Heart right ventricle (tissue), 16 donors: ENCODE measurements around the gene ZNF621. TPM values are rescaled to one million over a fixed set of nuclear protein-coding genes. Genes with fewer than 3 reads are reported as not detected.

ENCODE experiments used
- ATAC-seq, 8 donors: fragments of 200-7000 bp; cut with Tn5 transposase; one replicate each; pipeline ENCODE4 v1.9.1; 2020; ENCODE audit warnings: mild to moderate bottlenecking in 8 of 8, moderate library complexity in 8 of 8, moderate number of reproducible peaks in 1 of 8
- DNase-seq, 2 donors: peaks; one replicate each; pipeline ENCODE4 v3.0.0-alpha.2; 2020
- H3K27ac ChIP-seq, 10 donors: fragments of 200-600 bp; sonication (generic) in 2 of 10; one replicate each; pipeline versions ENCODE4 v1.5.0 to v1.8.0; 2020 to 2022; ENCODE audit warnings: mild to moderate bottlenecking in 3 of 10
- H3K27me3 ChIP-seq, 7 donors: fragments of 200-600 bp; one replicate each; pipeline ENCODE4 v1.8.0; 2021 to 2022; ENCODE audit warnings: mild to moderate bottlenecking in 2 of 7
- H3K36me3 ChIP-seq, 9 donors: fragments of 200-600 bp; sonication (generic) in 1 of 9; one replicate each; pipeline versions ENCODE4 v1.5.0 to v1.8.0; 2020 to 2022; ENCODE audit warnings: mild to moderate bottlenecking in 2 of 9
- H3K4me1 ChIP-seq, 9 donors: fragments of 200-600 bp; sonication (generic) in 1 of 9; one replicate each; pipeline versions ENCODE4 v1.5.0 to v1.8.0; 2020 to 2022; ENCODE audit warnings: mild to moderate bottlenecking in 4 of 9
- H3K4me3 ChIP-seq, 10 donors: fragments of 200-600 bp; sonication (generic) in 2 of 10; one replicate each; pipeline versions ENCODE4 v1.5.0 to v1.8.0; 2020 to 2022; ENCODE audit warnings: mild to moderate bottlenecking in 7 of 10, moderate library complexity in 2 of 10
- H3K9me3 ChIP-seq, 11 donors: fragments of 200-600 bp in 10 of 11; sonication (generic) in 2 of 11; one replicate each; pipeline versions ENCODE4 v1.5.0 to v1.8.0; 2013 to 2022; ENCODE audit warnings: mild to moderate bottlenecking in 2 of 11, control low read depth in 1 of 11, moderate library complexity in 1 of 11
- CTCF ChIP-seq, 9 donors: fragments of 200-600 bp; sonication (generic) in 2 of 9; IDR thresholded peaks; one replicate each; pipeline versions ENCODE4 v1.5.0 to v1.8.0; 2021 to 2022; ENCODE audit warnings: antibody characterized with exemption in 9 of 9, mild to moderate bottlenecking in 5 of 9, moderate library complexity in 1 of 9
- WGBS, 2 donors: extraction: QIAGEN DNeasy Blood & Tissue Kit; methylation state at CpG; one replicate each; pipeline ENCODE4 v1.1.7; 2013; ENCODE audit warnings: inconsistent platforms in 1 of 2; 5-methylcytosine and 5-hydroxymethylcytosine counted together
- intact Hi-C, 10 donors: fragments of 100-400 bp; cut with DNase I; formaldehyde crosslinking; loops; one replicate each; pipeline versions ENCODE4 v1.11.1 to v1.14.2; 2022
- polyA plus RNA-seq, 2 donors: library from polyadenylated mRNA; stranded (reverse); fragments of 200-250 nt; gene quantifications; one replicate each; pipeline ENCODE4 v1.2.3, GENCODE V29; 2013
- total RNA-seq, 10 donors: library from RNA; stranded (reverse); fragmentation: NEBNext Ultra II Directional in 3 of 10; extraction: Animal tissue kit (Norgen Biotek cat#: 25700) in 3 of 10; gene quantifications; one replicate each; pipeline versions ENCODE4 v1.2.1 to v1.2.4, GENCODE V29; 2021 to 2023
- donor health status: Arrhythmogenic right ventricular cardiomyopathy.
- donor health status: ischemic (EF 13 %, LVEDD 7.1; RV severe dilation, severe dysfunction).
- donor health status: healthy with polysubstance abuse.
- donor health status: DM: no; HTN: yes; CAD: no.
- donor health status: DM: no; HTN: no; CAD: no.
- donor health status: ischemic (EF 25% LVEDD 6.9; RV normal size, moderate dysfunction).
- donor health status: ischemic (EF 25% LVEDD 5.7; RV mildly dilated, moderate dysfunction).
- donor health status: healthy.
- donor health status: DM: yes; HTN: yes; CAD: no.
- donor health status: Ischemic cardiomyopathy.
- donor health status: ischemic (EF 35%, LVEDD 5.7; RV mildly dilated, moderate dysfunction).
- donor health status: nonischemic (EF 11% LVEDD 7.7; RV severe dilation, severe dysfunction).
- donor health status: DM: yes; HTN: yes; CAD: no.
- donor health status: PGD.
- donor health status: ischemic (EF 29% LVEDD 5.4; RV normal size, mild dysfunction).
- donor health status: nonischemic (EF 23%, LVEDD 6.1; RV moderate dilation, normal function).

The ZNF621 gene
- total and polyA plus RNA-seq, 12 donors: 5.5 to 14.6 (median 10.5) TPM

- ATAC-seq: peak; percentile 91 to 97 (median 94)
- peak overlapping the region in 5 of 10 donors; percentile 8 to 26 (median 19) for H3K27ac ChIP-seq
These were observed 59.9 kb downstream of the ZNF621 start for GRCh38 chr3:40584625-40585189.

GRCh38 chr3:40585381-40586016 lies 60.7 kb downstream of the ZNF621 start:
- TF ChIP-seq CTCF (IDR thresholded peaks at IDR 0.05): no peak
- Histone ChIP-seq H3K27ac (peak overlapping the region in 3 of 10 donors; percentile 8 to 26 (median 19)), H3K4me3 (no peak overlapping the region), H3K9me3 (no peaks in the 10 kb centered on the region), H3K4me1 (peaks cover 0 to 29% (median 10%) of the 10 kb centered on the region in 9 donors), H3K27me3 (no peaks in the 10 kb centered on the region), H3K36me3 (no peaks in the 10 kb centered on the region)
- ATAC-seq (no peak), DNase-seq (no peak)
- intact Hi-C loops: loop anchor here in 8 of 10 donors (2.0 to 10.0 kb wide), 15 partner anchors 109 to 1299 kb away; no protein-coding TSS in a partner anchor
- 93 to 95% methylated on average over 6 of the region's 6 CpGs for WGBS, 2 donors

More at GRCh38 chr3:40584625-40585189, 59.9 kb downstream of the ZNF621 start:
- Histone ChIP-seq H3K4me3 (peak overlapping the region in 4 of 10 donors; percentile 6 to 30 (median 8)), H3K36me3 (no peaks in the 10 kb centered on the region), H3K9me3 (no peaks in the 10 kb centered on the region), H3K4me1 (peaks cover 0 to 29% (median 10%) of the 10 kb centered on the region in 9 donors), H3K27me3 (no peaks in the 10 kb centered on the region)
- peak; percentile 90 to 99 (median 99) for TF ChIP-seq CTCF (IDR thresholded peaks at IDR 0.05)
- intact Hi-C loops: loop anchor here (1.0 to 10.0 kb wide), 21 partner anchors 110 to 1300 kb away; partner anchors contain the start of gene CTNNB1 (in 1 of the 10)
- 27 to 29% methylated on average over 15 of the region's 15 CpGs for WGBS, 2 donors
- DNase-seq: peak; percentile 89 to 91

GRCh38 chr3:40586901-40587300 lies 62.1 kb downstream of the ZNF621 start:
- WGBS, 2 donors: 90 to 100% methylated on average over 1 of the region's 1 CpG
- H3K36me3 ChIP-seq: no peaks in the 10 kb centered on the region
- intact Hi-C loops: loop anchor here in 8 of 10 donors (10.0 kb wide), 13 partner anchors 108 to 1128 kb away; no protein-coding TSS in a partner anchor
- H3K27me3 ChIP-seq: no peaks in the 10 kb centered on the region
- no peak for DNase-seq
- no peaks in the 10 kb centered on the region for H3K9me3 ChIP-seq
- H3K27ac ChIP-seq: no peak overlapping the region
- ATAC-seq: no peak
- TF ChIP-seq CTCF (IDR thresholded peaks at IDR 0.05): no peak
- H3K4me1 ChIP-seq: peaks cover 0 to 29% (median 10%) of the 10 kb centered on the region in 9 donors
- H3K4me3 ChIP-seq: no peak overlapping the region

- intact Hi-C loops: loop anchor here in 8 of 10 donors (10.0 kb wide), 13 partner anchors 106 to 1126 kb away; no protein-coding TSS in a partner anchor
- WGBS, 2 donors: 93% methylated on average over 5 of the region's 5 CpGs
- H3K27me3 ChIP-seq: no peaks in the 10 kb centered on the region
- no peak overlapping the region for H3K4me3 ChIP-seq
- H3K4me1 ChIP-seq: peaks cover 0 to 22% (median 10%) of the 10 kb centered on the region in 9 donors
- peak in 1 of 9 donors; percentile 10 for TF ChIP-seq CTCF (IDR thresholded peaks at IDR 0.05)
- H3K9me3 ChIP-seq: no peaks in the 10 kb centered on the region
- ATAC-seq (no peak), DNase-seq (no peak)
- H3K36me3 ChIP-seq: no peaks in the 10 kb centered on the region
- H3K27ac ChIP-seq: no peak overlapping the region
These were observed 63.6 kb downstream of the ZNF621 start for GRCh38 chr3:40588406-40588805.

Other genes with a start within 250 kb of the ZNF621 start
- gene EIF1B, start 215.3 kb upstream of the ZNF621 start, total RNA-seq: 100 to 1,000 TPM; 203 to 381 (median 303) TPM
- 100 to 1,000 TPM; 111 to 202 TPM for gene EIF1B, start 215.3 kb upstream of the ZNF621 start, polyA plus RNA-seq
- under 1 TPM in 9 of 10 donors, not detected in 1; 0.15 to 0.77 (median 0.40) TPM for gene ENTPD3, start 137.8 kb upstream of the ZNF621 start, total RNA-seq
- gene ENTPD3, start 137.8 kb upstream of the ZNF621 start, polyA plus RNA-seq: under 1 TPM; 0.25 to 0.51 TPM
- gene RPL14, start 67.6 kb upstream of the ZNF621 start, total RNA-seq: 1,000 to 10,000 TPM in 5 of 10 donors, 100 to 1,000 TPM in 5; 882 to 1,323 (median 991) TPM
- 1,000 to 10,000 TPM; 1,415 to 1,433 TPM for gene RPL14, start 67.6 kb upstream of the ZNF621 start, polyA plus RNA-seq
- 1 to 10 TPM; 3.0 to 6.1 (median 5.0) TPM for gene ZNF619, start 47.8 kb upstream of the ZNF621 start, total RNA-seq
- gene ZNF619, start 47.8 kb upstream of the ZNF621 start, polyA plus RNA-seq: 1 to 10 TPM; 1.0 to 1.7 TPM
- gene ZNF620, start 18.9 kb upstream of the ZNF621 start, total RNA-seq: 1 to 10 TPM; 1.3 to 3.6 (median 2.7) TPM
- gene ZNF620, start 18.9 kb upstream of the ZNF621 start, polyA plus RNA-seq: 1 to 10 TPM; 1.4 to 1.9 TPM